ENCODE measurements around the gene IQSEC1. TPM values are rescaled to one million over a fixed set of nuclear protein-coding genes. Genes with fewer than 3 reads are reported as not detected.
A peak's percentile ranks its signal among the peaks of the same experiment; 100 is the strongest.

Gene IQSEC1
- total and polyA plus RNA-seq, 9 of the 15 experiments (the other 6 are each of a cell fraction or from before 2014, with no cell fraction given), result 0.56 to 39.0 (median 6.8) TPM

GRCh38 chr3:12946649-12947316 is 126.4 kb downstream of the IQSEC1 start (continued):
- TF ChIP-seq MAX (CRISPR knock-in tag; IDR thresholded peaks at IDR 0.05) (peak; percentile 9; the same call in 1 of the 2 replicates), L3MBTL2 (IDR thresholded peaks at IDR 0.05) (0 out of 2 replicates have a peak, but pooled peaks have one; percentile 17), YY1 (IDR thresholded peaks at IDR 0.05; ENCODE audit: borderline replicate concordance in 1 of 3, control insufficient read depth in 1 of 3, extremely low read depth in 1 of 3, insufficient read depth in 3 of 3, insufficient read length in 1 of 3, insufficient replicate concordance in 2 of 3, low read depth in 1 of 3, low read length in 2 of 3) (peak in 1 of 3 experiments; percentile 6), NONO (IDR thresholded peaks at IDR 0.05; ENCODE audit: low read depth in 2 of 2, low read length in 1 of 2) (no peak), EGR1 (conservative IDR thresholded peaks at IDR 0.05) (no peak), ADNP (tag; IDR thresholded peaks at IDR 0.05) (no peak), REST (IDR thresholded peaks at IDR 0.05; ENCODE audit: borderline replicate concordance) (0 out of 2 replicates have a peak, but pooled peaks have one; percentile 49), REST (CRISPR knock-in tag; IDR thresholded peaks at IDR 0.05; ENCODE audit: low read depth) (no peak), RCOR1 (IDR thresholded peaks at IDR 0.05; ENCODE audit: borderline replicate concordance in 1 of 2, low read depth in 2 of 2, low read length in 2 of 2) (no peak)
- TF ChIP-seq, protein P1, sequence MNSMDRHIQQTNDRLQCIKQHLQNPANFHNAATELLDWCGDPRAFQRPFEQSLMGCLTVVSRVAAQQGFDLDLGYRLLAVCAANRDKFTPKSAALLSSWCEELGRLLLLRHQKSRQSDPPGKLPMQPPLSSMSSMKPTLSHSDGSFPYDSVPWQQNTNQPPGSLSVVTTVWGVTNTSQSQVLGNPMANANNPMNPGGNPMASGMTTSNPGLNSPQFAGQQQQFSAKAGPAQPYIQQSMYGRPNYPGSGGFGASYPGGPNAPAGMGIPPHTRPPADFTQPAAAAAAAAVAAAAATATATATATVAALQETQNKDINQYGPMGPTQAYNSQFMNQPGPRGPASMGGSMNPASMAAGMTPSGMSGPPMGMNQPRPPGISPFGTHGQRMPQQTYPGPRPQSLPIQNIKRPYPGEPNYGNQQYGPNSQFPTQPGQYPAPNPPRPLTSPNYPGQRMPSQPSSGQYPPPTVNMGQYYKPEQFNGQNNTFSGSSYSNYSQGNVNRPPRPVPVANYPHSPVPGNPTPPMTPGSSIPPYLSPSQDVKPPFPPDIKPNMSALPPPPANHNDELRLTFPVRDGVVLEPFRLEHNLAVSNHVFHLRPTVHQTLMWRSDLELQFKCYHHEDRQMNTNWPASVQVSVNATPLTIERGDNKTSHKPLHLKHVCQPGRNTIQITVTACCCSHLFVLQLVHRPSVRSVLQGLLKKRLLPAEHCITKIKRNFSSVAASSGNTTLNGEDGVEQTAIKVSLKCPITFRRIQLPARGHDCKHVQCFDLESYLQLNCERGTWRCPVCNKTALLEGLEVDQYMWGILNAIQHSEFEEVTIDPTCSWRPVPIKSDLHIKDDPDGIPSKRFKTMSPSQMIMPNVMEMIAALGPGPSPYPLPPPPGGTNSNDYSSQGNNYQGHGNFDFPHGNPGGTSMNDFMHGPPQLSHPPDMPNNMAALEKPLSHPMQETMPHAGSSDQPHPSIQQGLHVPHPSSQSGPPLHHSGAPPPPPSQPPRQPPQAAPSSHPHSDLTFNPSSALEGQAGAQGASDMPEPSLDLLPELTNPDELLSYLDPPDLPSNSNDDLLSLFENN (IDR thresholded peaks at IDR 0.05; ENCODE audit: low read depth in 2 of 2, low read length in 2 of 2), result peak in 1 of 2 experiments; percentile 64; a peak in 1 of 4 replicates
